ENCODE data around the gene GNG13. TPM values are rescaled to one million over a fixed set of nuclear protein-coding genes. Genes with fewer than 3 reads are reported as not detected.

Gene GNG13
- total and polyA plus RNA-seq, 5 donors, result not detected

DNA sequence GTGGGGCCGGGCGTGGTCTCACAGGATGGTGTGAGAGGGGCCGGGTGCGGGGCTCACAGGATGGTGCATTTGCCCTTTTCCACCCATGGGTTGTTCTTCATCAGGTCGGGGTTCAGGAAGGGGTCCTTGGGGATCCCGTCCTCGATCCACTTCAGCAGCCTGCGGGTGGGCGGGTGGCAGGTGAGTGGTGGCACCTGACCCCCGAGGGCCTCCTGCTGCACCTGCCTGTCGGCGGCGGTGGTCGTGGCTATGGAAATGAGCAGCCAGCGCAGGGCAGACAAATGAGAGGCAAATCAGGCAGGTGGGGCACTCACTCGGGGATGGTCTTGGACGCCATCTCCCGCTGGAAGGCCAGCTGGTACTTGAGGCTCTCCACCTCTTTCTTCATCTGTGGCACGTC is 1.9 kb downstream of the GNG13 start:
- no peaks in the 10 kb centered on the region for H3K27me3 ChIP-seq (ENCODE audit: control insufficient read depth, insufficient read depth)
- H3K27ac ChIP-seq (ENCODE audit: low read length), result no peak overlapping the region
- ATAC-seq (no peak), DNase-seq (no peak)
- H3K4me3 ChIP-seq (ENCODE audit: low read length), result no peak overlapping the region
- intact Hi-C loops (cut with DNase I), result no loop called here
- 91% methylated on average over 19 of the region's 19 CpGs for WGBS
- no peaks in the 10 kb centered on the region for H3K4me1 ChIP-seq (ENCODE audit: control insufficient read depth, insufficient read depth, low read length)
- no peaks in the 10 kb centered on the region for H3K9me3 ChIP-seq (ENCODE audit: control insufficient read depth, low read length)

DNA sequence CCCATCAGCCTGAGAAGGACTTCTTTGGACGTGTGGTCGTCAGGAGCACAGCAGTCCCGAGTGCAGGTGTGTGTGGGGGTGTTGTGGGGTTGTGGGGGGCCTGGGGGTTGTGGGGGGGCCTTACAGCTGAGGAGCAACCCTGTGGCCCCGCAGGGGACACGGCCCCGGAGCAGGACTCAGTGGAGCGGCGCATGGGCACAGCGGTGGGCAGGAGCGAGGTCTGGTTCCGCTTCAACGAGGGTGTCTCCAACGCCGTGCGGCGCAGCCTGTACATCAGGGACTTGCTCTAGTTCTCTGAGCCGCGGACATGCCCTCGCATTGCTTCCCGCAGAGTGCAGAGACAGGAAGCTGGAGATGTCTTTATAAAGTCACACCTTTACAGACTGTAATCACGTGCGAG is 2.8 kb downstream of the GNG13 start:
- intact Hi-C loops (cut with DNase I), result no loop called here
- ATAC-seq (no peak), DNase-seq (no peak)
- no peaks in the 10 kb centered on the region for H3K9me3 ChIP-seq (ENCODE audit: control insufficient read depth, low read length)
- H3K4me1 ChIP-seq (ENCODE audit: control insufficient read depth, insufficient read depth, low read length), result no peaks in the 10 kb centered on the region
- WGBS, result 93% methylated on average over 22 of the region's 22 CpGs
- no peaks in the 10 kb centered on the region for H3K27me3 ChIP-seq (ENCODE audit: control insufficient read depth, insufficient read depth)
- no peak overlapping the region for H3K4me3 ChIP-seq (ENCODE audit: low read length)
- H3K27ac ChIP-seq (ENCODE audit: low read length), result no peak overlapping the region

DNA sequence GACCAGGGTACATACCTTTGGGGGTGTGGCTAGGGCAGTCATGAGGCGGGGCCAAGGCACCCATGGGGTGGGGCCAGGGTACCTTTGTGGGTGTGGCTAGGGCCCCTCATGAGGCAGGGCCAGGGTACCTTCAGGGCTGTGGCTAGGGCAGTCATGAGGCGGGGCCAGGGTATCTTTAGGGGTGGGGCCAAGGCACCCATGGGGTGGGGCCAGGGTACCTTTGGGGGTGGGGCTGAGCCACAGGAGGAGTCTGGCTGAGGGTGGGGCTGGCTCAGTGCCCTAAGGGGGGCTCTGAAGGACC is 3.5 kb downstream of the GNG13 start:
- H3K27ac ChIP-seq (ENCODE audit: low read length), result no peak overlapping the region
- H3K4me1 ChIP-seq (ENCODE audit: control insufficient read depth, insufficient read depth, low read length), result no peaks in the 10 kb centered on the region
- ATAC-seq (no peak), DNase-seq (no peak)
- H3K9me3 ChIP-seq (ENCODE audit: control insufficient read depth, low read length), result no peaks in the 10 kb centered on the region
- 100% methylated on average over 2 of the region's 2 CpGs for WGBS
- no peaks in the 10 kb centered on the region for H3K27me3 ChIP-seq (ENCODE audit: control insufficient read depth, insufficient read depth)
- H3K4me3 ChIP-seq (ENCODE audit: low read length), result no peak overlapping the region
- intact Hi-C loops (cut with DNase I), result no loop called here

DNA sequence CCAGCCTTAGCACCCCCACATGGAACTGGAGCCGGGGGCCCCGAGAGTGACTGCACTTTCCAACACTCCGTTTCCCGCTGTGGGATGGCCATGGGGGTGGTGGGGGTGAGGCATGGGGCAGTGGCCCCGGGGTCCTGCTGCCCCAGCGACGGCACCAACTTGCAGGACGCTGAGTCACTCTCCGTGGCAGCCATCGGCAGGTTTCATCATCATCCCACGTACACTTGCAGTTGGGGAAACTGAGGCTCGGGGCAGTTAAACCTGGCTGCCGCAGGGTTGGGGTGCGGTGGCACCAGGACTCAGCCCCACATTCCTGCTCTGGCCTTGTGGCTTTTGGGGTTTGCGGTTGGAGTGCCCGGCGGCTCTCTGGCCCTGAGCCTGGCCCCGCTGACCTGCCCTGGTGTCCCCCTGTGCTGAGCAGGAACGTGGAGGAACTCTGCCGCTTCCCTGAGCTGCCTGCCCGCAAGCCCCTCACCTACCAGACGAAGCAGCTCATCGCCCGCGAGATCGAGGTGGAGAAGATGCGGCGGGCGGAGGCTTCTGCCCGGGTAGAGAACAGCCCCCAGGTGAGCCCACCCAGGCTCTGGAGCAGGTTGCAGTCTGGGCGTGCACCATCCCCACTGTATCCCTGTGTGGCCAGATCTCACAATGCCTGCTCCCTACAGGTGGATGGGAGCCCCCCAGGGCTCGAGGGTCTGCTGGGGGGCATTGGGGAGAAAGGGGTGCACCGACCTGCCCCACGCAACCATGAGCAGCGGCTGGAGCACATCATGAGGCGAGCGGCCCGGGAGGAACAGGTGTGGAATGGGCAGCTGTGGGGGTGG is 4.0 kb downstream of the GNG13 start:
- intact Hi-C loops (cut with DNase I), result no loop called here
- H3K4me3 ChIP-seq (ENCODE audit: low read length), result no peak overlapping the region
- DNase-seq, result no peak
- no peaks in the 10 kb centered on the region for H3K27me3 ChIP-seq (ENCODE audit: control insufficient read depth, insufficient read depth)
- no peaks in the 10 kb centered on the region for H3K4me1 ChIP-seq (ENCODE audit: control insufficient read depth, insufficient read depth, low read length)
- no peaks in the 10 kb centered on the region for H3K9me3 ChIP-seq (ENCODE audit: control insufficient read depth, low read length)
- H3K27ac ChIP-seq (ENCODE audit: low read length), result no peak overlapping the region
- 93% methylated on average over 38 of the region's 38 CpGs for WGBS
- no peak for ATAC-seq

DNA sequence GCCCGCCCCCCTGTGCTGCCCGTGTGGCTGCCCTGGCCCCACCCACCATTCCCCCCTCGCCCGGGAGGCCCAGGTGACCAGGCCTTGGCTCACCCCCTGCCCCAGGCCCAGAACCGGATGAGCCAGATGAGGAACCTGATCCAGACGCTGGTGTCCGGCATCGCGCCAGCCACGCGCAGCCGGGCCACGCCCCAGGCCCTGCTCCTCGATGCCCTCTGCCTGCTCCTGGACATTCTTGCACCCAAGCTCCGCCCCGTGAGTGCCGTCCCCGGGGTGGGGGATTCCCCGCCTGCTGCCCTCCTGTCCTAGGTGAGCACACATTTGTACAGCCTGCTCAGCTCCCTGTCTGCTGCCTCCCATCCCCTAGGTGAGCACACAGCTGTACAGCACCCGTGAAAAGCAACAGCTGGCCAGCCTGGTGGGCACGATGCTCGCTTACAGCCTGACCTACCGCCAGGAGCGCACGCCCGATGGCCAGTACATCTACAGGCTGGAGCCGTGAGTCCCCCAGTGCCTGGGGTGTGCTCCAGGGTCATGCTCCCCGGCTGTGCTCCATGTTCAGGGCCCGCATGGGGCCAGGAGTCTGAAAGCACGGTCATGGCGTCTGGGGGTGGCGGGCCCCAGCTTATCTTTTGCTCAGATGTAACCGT is 4.8 kb downstream of the GNG13 start:
- WGBS, result 88% methylated on average over 32 of the region's 33 CpGs
- DNase-seq (no peak), ATAC-seq (no peak)
- intact Hi-C loops (cut with DNase I), result no loop called here
- no peaks in the 10 kb centered on the region for H3K4me1 ChIP-seq (ENCODE audit: control insufficient read depth, insufficient read depth, low read length)
- H3K27ac ChIP-seq (ENCODE audit: low read length), result no peak overlapping the region
- no peaks in the 10 kb centered on the region for H3K9me3 ChIP-seq (ENCODE audit: control insufficient read depth, low read length)
- H3K4me3 ChIP-seq (ENCODE audit: low read length), result no peak overlapping the region
- H3K27me3 ChIP-seq (ENCODE audit: control insufficient read depth, insufficient read depth), result no peaks in the 10 kb centered on the region

DNA sequence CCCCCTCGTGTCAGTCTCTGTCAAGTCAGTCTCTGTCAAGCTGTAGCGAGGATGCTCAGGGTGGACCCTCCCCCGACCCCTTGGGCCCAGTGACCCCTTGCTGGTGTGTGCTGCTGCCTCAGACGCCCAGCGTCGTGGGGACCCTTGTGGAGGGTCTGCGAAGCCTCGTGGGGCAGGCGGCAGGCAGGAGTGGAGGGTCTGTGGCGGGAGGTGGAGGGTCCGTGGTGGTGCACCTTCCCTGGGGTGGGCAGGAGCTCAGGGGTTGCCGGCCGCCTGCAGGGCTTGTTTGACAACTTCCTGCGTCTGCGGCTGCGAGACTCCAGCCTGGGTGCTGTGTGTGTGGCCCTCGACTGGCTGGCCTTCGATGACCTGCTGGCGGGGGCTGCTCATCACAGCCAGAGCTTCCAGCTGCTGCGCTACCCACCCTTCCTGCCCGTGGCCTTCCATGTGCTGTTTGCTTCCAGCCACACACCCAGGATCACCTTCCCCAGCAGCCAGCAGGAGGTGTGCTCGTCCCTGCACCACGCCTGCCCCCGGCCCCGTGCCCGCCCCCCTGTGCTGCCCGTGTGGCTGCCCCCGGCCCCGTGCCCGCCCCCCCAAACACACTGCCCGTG is 5.6 kb downstream of the GNG13 start:
- no peak overlapping the region for H3K27ac ChIP-seq (ENCODE audit: low read length)
- H3K4me1 ChIP-seq (ENCODE audit: control insufficient read depth, insufficient read depth, low read length), result no peaks in the 10 kb centered on the region
- DNase-seq (no peak), ATAC-seq (no peak)
- no peaks in the 10 kb centered on the region for H3K27me3 ChIP-seq (ENCODE audit: control insufficient read depth, insufficient read depth)
- 86% methylated on average over 31 of the region's 31 CpGs for WGBS
- H3K9me3 ChIP-seq (ENCODE audit: control insufficient read depth, low read length), result no peaks in the 10 kb centered on the region
- no peak overlapping the region for H3K4me3 ChIP-seq (ENCODE audit: low read length)
- intact Hi-C loops (cut with DNase I), result no loop called here

DNA sequence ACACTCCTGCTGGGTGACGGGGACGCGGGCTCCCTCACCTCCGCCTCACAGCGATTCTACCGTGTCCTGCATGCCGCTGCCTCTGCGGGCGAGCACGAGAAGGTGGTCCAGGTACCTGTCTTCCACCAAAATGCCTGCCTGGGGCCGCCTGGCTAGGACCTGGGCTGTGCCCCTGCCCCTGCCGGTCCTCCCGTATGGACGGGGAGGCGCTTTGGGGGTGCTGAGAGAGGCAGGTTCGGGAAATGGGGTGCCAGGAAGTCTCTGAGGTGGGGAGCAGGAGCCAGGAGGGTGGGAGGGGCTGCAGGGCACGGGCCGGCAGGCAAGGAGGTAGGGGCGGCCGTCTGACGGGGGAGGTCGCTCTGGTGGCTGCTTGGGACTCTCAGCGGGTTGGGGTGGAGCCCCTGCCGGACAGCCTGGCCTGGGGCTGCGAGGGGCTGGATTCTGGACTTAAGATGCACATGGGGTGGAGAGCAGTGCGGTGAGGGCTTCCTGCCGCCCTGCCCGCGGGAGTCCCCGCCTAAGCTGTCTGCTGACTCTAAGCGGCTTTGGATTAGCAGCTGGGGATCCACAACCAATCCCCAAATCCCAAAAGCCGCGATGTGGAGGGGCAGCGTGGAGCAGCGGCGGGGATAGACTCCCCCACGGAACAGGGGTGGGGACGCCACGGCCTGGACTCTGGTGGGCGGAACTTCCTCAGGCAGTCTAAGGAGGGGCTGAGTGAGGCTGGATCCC is 6.3 kb downstream of the GNG13 start:
- H3K4me3 ChIP-seq (ENCODE audit: low read length), result no peak overlapping the region
- ATAC-seq (no peak), DNase-seq (no peak)
- WGBS, result 88% methylated on average over 40 of the region's 40 CpGs
- H3K27me3 ChIP-seq (ENCODE audit: control insufficient read depth, insufficient read depth), result no peaks in the 10 kb centered on the region
- no peaks in the 10 kb centered on the region for H3K9me3 ChIP-seq (ENCODE audit: control insufficient read depth, low read length)
- H3K4me1 ChIP-seq (ENCODE audit: control insufficient read depth, insufficient read depth, low read length), result no peaks in the 10 kb centered on the region
- no peak overlapping the region for H3K27ac ChIP-seq (ENCODE audit: low read length)
- intact Hi-C loops (cut with DNase I), result no loop called here

DNA sequence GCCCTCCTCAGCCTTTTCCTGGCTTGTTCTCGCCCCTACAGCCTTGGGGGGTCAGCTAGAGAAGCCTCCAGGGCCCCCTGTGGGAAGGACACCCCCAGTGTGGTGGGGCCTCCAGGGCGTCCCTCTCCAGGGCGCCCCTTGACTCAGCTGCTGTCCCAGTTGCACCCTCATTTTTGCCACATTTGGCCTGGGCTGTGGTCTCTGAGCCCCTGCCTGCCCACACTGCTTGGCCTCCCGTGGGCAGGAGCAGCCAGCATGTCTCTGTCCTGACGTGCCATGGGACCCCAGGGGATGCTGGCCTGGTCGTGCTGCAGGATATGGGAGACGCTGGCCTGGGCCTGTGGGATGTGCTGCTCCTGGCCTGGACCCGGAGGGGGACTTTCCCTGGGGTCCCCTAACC is 7.1 kb downstream of the GNG13 start:
- Histone ChIP-seq H3K4me1 (ENCODE audit: control insufficient read depth, insufficient read depth, low read length) (no peaks in the 10 kb centered on the region), H3K9me3 (ENCODE audit: control insufficient read depth, low read length) (no peaks in the 10 kb centered on the region), H3K27ac (ENCODE audit: low read length) (no peak overlapping the region), H3K4me3 (ENCODE audit: low read length) (no peak overlapping the region), H3K27me3 (ENCODE audit: control insufficient read depth, insufficient read depth) (no peaks in the 10 kb centered on the region)
- intact Hi-C loops (cut with DNase I), result no loop called here
- ATAC-seq, result no peak
- DNase-seq, result no peak
- WGBS, result 78% methylated on average over 8 of the region's 8 CpGs

DNA sequence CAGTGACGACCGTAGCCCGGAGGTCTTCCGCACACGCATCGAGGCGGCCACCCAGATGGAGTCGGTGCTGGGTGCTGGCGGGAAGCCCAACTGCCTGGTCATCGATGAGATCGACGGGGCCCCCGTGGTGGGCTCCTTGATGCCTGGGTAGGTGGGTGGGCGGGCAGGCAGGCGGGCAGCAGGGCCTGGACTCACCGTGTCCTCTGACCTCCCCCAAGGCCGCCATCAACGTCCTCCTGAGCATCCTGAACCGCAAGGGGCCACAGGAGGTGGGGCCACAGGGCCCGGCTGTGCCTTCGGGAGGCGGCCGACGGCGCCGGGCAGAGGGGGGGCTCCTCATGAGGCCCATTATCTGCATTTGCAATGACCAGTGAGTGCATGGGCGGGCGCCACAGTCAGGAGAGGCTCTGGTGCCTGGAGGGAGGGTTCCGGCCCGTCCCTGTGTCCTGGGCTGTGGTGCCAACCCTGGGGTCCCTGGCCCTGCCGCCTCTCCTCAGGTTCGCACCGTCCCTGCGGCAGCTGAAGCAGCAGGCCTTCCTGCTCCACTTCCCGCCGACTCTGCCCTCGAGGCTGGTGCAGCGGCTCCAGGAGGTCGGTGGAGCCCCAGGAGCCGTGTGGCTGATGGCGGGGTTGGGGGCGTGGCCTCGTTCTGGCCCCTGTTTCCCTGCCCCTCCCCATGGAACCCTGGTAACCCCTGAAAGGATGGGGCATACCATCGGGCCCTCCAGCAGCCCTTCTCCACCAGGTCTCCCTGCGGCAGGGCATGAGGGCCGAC is 8.1 kb downstream of the GNG13 start:
- intact Hi-C loops (cut with DNase I), result no loop called here
- Histone ChIP-seq H3K9me3 (ENCODE audit: control insufficient read depth, low read length) (no peaks in the 10 kb centered on the region), H3K4me3 (ENCODE audit: low read length) (no peak overlapping the region), H3K4me1 (ENCODE audit: control insufficient read depth, insufficient read depth, low read length) (peaks cover 3% of the 10 kb centered on the region), H3K27ac (ENCODE audit: low read length) (no peak overlapping the region), H3K27me3 (ENCODE audit: control insufficient read depth, insufficient read depth) (no peaks in the 10 kb centered on the region)
- DNase-seq (no peak), ATAC-seq (no peak)
- 86% methylated on average over 46 of the region's 46 CpGs for WGBS

DNA sequence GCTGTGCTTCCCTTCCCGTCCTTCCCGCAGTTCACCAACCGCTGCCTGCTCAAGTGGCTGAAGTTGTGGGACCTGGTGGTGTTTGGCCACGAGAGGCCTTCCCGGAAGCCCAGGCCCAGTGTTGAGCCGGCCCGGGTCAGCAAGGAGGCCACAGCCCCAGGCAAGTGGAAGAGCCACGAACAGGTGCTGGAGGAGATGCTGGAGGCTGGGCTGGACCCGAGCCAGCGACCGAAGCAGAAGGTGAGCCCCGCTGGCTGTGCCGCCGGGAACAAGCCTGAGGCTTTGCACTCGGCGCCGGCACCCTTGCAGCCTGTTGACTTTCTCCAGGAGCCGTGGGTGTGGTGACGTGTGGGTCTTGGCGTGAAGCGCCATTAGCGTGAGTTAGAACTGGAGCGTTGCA is 9.4 kb downstream of the GNG13 start:
- intact Hi-C loops (cut with DNase I), result no loop called here
- no peak for DNase-seq
- no peaks in the 10 kb centered on the region for H3K9me3 ChIP-seq (ENCODE audit: control insufficient read depth, low read length)
- H3K4me3 ChIP-seq (ENCODE audit: low read length), result no peak overlapping the region
- H3K4me1 ChIP-seq (ENCODE audit: control insufficient read depth, insufficient read depth, low read length), result peaks cover 4% of the 10 kb centered on the region
- no peaks in the 10 kb centered on the region for H3K27me3 ChIP-seq (ENCODE audit: control insufficient read depth, insufficient read depth)
- 95% methylated on average over 23 of the region's 23 CpGs for WGBS
- no peak for ATAC-seq
- no peak overlapping the region for H3K27ac ChIP-seq (ENCODE audit: low read length)

Measured in right cardiac atrium (tissue), 5 donors.